IMR-90 (cell line): ENCODE data around the gene TRUB2. TPM values are rescaled to one million over a fixed set of nuclear protein-coding genes. Genes with fewer than 3 reads are reported as not detected.

Experiments
- ATAC-seq: fragments of 200-7000 bp; cut with Tn5 transposase; 2 replicates; pipeline ENCODE4 v1.9.1; 2020; ENCODE audit warnings: low read depth, mild to moderate bottlenecking, moderate library complexity
- BruUV-seq: library from RNA; stranded (reverse); fragments of 400-500 nt; replicated peaks from 2 replicates; lab custom pipeline; 2021; lab: Mats Ljungman, UMichigan
- CTCF ChIA-PET: fragments of 300-600 bp; formaldehyde crosslinking; extraction: SDS; loops from one replicate; lab custom pipeline; 2021; ENCODE audit warnings: antibody characterized with exemption; lab: Yijun Ruan, JAX
- POLR2A ChIA-PET: fragments of 300-600 bp; sonication (Branson Sonifier 250); formaldehyde crosslinking; loops from one replicate; lab custom pipeline; 2022; ENCODE audit warnings: antibody characterized with exemption; ENCODE audit not compliant: unreplicated experiment; lab: Charles Lee
- DNase-seq: peaks from one replicate; pipeline ENCODE4 v3.0.0; 2013
- H2AFZ ChIP-seq: replicated peaks from 2 replicates; pipeline ENCODE3; 2013; ENCODE audit warnings: low read length, mild to moderate bottlenecking; ENCODE audit not compliant: poor library complexity
- H2AK5ac ChIP-seq: 2 replicates; pipeline ENCODE4 v1.6.1; 2013; ENCODE audit warnings: low read depth, low read length, inconsistent platforms
- H2AK9ac ChIP-seq: replicated peaks from 2 replicates; pipeline ENCODE3; 2013; ENCODE audit warnings: mild to moderate bottlenecking, low read depth, low read length, moderate library complexity; ENCODE audit not compliant: poor library complexity
- H2BK120ac ChIP-seq: 2 replicates; pipeline ENCODE4 v1.6.1; 2013; ENCODE audit warnings: low read depth, low read length, inconsistent platforms
- H2BK15ac ChIP-seq: 3 replicates; pipeline ENCODE4 v1.6.1; 2013; ENCODE audit warnings: low read depth, low read length, inconsistent platforms
- H2BK20ac ChIP-seq: 2 replicates; pipeline ENCODE4 v1.6.1; 2013; ENCODE audit warnings: low read depth, mild to moderate bottlenecking, inconsistent platforms, low read length, moderate library complexity
- H2BK5ac ChIP-seq: 2 replicates; pipeline ENCODE4 v1.6.1; 2013; ENCODE audit warnings: mild to moderate bottlenecking, low read depth, low read length, inconsistent platforms; ENCODE audit not compliant: poor library complexity, severe bottlenecking
- H3K14ac ChIP-seq: replicated peaks from 2 replicates; pipeline ENCODE4 v1.6.1; 2013; ENCODE audit warnings: low read depth, low read length, inconsistent platforms
- H3K18ac ChIP-seq: 2 replicates; pipeline ENCODE4 v1.6.1; 2013; ENCODE audit warnings: low read depth, low read length, control low read depth
- H3K23ac ChIP-seq: 2 replicates; pipeline ENCODE4 v1.6.1; 2013; ENCODE audit warnings: low read depth, low read length, inconsistent platforms
- H3K27ac ChIP-seq: 2 replicates; pipeline ENCODE4 v1.5.1; 2013; ENCODE audit warnings: mild to moderate bottlenecking, control low read depth, low read length; ENCODE audit not compliant: insufficient read depth
- H3K27me3 ChIP-seq: 2 replicates; pipeline ENCODE4 v1.6.1; 2013; ENCODE audit warnings: low read length; ENCODE audit not compliant: control insufficient read depth, insufficient read depth
- H3K36me3 ChIP-seq: 2 replicates; pipeline ENCODE4 v1.6.1; 2013; ENCODE audit warnings: low read length, mixed read lengths; ENCODE audit not compliant: control insufficient read depth, insufficient read depth
- H3K4ac ChIP-seq: 2 replicates; pipeline ENCODE4 v1.6.1; 2013; ENCODE audit warnings: low read depth, low read length, inconsistent platforms
- H3K4me1 ChIP-seq: 2 replicates; pipeline ENCODE4 v1.6.1; 2013; ENCODE audit warnings: low read length, mixed read lengths; ENCODE audit not compliant: control insufficient read depth, insufficient read depth
- H3K4me2 ChIP-seq: 2 replicates; pipeline ENCODE4 v1.6.1; 2013; ENCODE audit warnings: low read depth, mild to moderate bottlenecking, control low read depth, low read length, moderate library complexity
- H3K4me3 ChIP-seq: 2 replicates; pipeline ENCODE4 v1.5.1; 2013; ENCODE audit warnings: low read depth, mild to moderate bottlenecking, control low read depth, low read length, moderate library complexity; ENCODE audit not compliant: insufficient read depth
- H3K56ac ChIP-seq: 2 replicates; pipeline ENCODE4 v1.6.1; 2013; ENCODE audit warnings: low read length, inconsistent platforms; ENCODE audit not compliant: insufficient read depth; ENCODE audit errors: extremely low read depth
- H3K79me1 ChIP-seq, 2 experiments: 2 replicates each; pipeline ENCODE4 v1.6.1; 2013; ENCODE audit warnings: low read length in 2 of 2, inconsistent platforms in 1 of 2, low read depth in 1 of 2
- H3K9ac ChIP-seq: 2 replicates; pipeline ENCODE4 v1.6.1; 2013; ENCODE audit warnings: low read depth, low read length, control low read depth
- H3K9me1 ChIP-seq: 2 replicates; pipeline ENCODE4 v1.6.1; 2013; ENCODE audit warnings: low read length, inconsistent platforms; ENCODE audit not compliant: insufficient read depth
- H3K9me3 ChIP-seq: 2 replicates; pipeline ENCODE4 v1.6.1; 2013; ENCODE audit warnings: low read length; ENCODE audit not compliant: control insufficient read depth, insufficient read depth
- H4K20me1 ChIP-seq: 2 replicates; pipeline ENCODE4 v1.6.1; 2013; ENCODE audit warnings: low read length, inconsistent platforms; ENCODE audit not compliant: insufficient read depth
- H4K5ac ChIP-seq: 2 replicates; pipeline ENCODE4 v1.6.1; 2013; ENCODE audit warnings: mild to moderate bottlenecking, low read depth, low read length, control low read depth
- H4K8ac ChIP-seq, 2 experiments: 2 replicates each; pipeline ENCODE4 v1.6.1; 2013; ENCODE audit warnings: low read depth in 2 of 2, low read length in 2 of 2, control low read depth in 1 of 2, inconsistent platforms in 1 of 2
- H4K91ac ChIP-seq: 2 replicates; pipeline ENCODE4 v1.6.1; 2013; ENCODE audit warnings: low read depth, low read length, inconsistent platforms; ENCODE audit not compliant: insufficient read depth
- CEBPB ChIP-seq: IDR thresholded peaks from 2 replicates; pipeline ENCODE4 v1.6.1; 2012; ENCODE audit warnings: low read depth, low read length, improper control_type of control experiment
- CHD1 ChIP-seq: IDR thresholded peaks from 2 replicates; pipeline ENCODE4 v1.6.1; 2012; ENCODE audit warnings: low read depth, low read length, improper control_type of control experiment
- FOS ChIP-seq: fragments of 150-350 bp; IDR thresholded peaks from 2 replicates; pipeline ENCODE4 v1.6.1; 2016; ENCODE audit warnings: low read depth, low read length
- MAFK ChIP-seq: IDR thresholded peaks from 2 replicates; pipeline ENCODE4 v1.6.1; 2012; ENCODE audit warnings: low read depth, low read length, improper control_type of control experiment
- MXI1 ChIP-seq: IDR thresholded peaks from 2 replicates; pipeline ENCODE4 v1.6.1; 2012; ENCODE audit warnings: low read depth, mild to moderate bottlenecking, low read length, moderate library complexity, borderline replicate concordance
- RCOR1 ChIP-seq: IDR thresholded peaks from 2 replicates; pipeline ENCODE4 v1.6.1; 2012; ENCODE audit warnings: mild to moderate bottlenecking, low read length, improper control_type of control experiment; ENCODE audit not compliant: insufficient replicate concordance
- RFX5 ChIP-seq: IDR thresholded peaks from 2 replicates; pipeline ENCODE4 v1.8.0; 2012; ENCODE audit warnings: low read depth, mild to moderate bottlenecking, low read length, moderate library complexity
- WGBS, 2 experiments: methylation state at CpG; one replicate each; pipeline versions ENCODE4 v1.1.5 to v1.1.7; 2013; ENCODE audit warnings: missing lambda C conversion rate in 2 of 2; ENCODE audit not compliant: insufficient read length in 1 of 2; ENCODE audit errors: extremely low coverage in 2 of 2; 5-methylcytosine and 5-hydroxymethylcytosine counted together
- dilution Hi-C: fragments of 300-500 bp; cut with HindIII; formaldehyde crosslinking; loops from one replicate; pipeline ENCODE4 v1.14.3; 2018; ENCODE audit warnings: low sequenced_read_pairs; ENCODE audit not compliant: unreplicated experiment
- in situ Hi-C: fragments of 300-500 bp; cut with MboI; formaldehyde crosslinking; loops from 3 replicates; pipeline ENCODE4 v1.14.3; 2019; ENCODE audit warnings: low sequenced_read_pairs, inconsistent platforms, mixed read lengths
- intact Hi-C: fragments of 100-400 bp; cut with micrococcal nuclease; formaldehyde crosslinking; loops from 2 replicates; pipeline ENCODE4 v1.10.0; 2022
- polyA plus RNA-seq, 3 experiments: library from polyadenylated mRNA; depleted of rRNA; stranded (reverse); fragments of >200 nt; gene quantifications; 2 replicates each; pipeline ENCODE4 v1.2.3, GENCODE V29; 2012; ENCODE audit warnings: low replicate concordance in 1 of 3
- total RNA-seq: library from RNA; depleted of rRNA; stranded (reverse); fragments of >200 nt; gene quantifications from 2 replicates; pipeline ENCODE4 v1.2.3, GENCODE V29; 2012
- TF ChIP-seq, protein P1 (sequence below): fragments of 150-350 bp; IDR thresholded peaks from 2 replicates; pipeline ENCODE4 v1.6.1; 2016; ENCODE audit warnings: low read depth, mild to moderate bottlenecking, low read length, moderate library complexity, borderline replicate concordance
- TF ChIP-seq, protein P2 (sequence below): fragments of 150-350 bp; IDR thresholded peaks from 2 replicates; pipeline ENCODE4 v1.6.1; 2017; ENCODE audit warnings: mild to moderate bottlenecking, antibody characterized with exemption, low read length, low read depth

TRUB2 gene
- total and polyA plus RNA-seq, 2 of the 4 experiments (the other 2 are of a cell fraction), result 18.0 to 21.3 TPM

DNA sequence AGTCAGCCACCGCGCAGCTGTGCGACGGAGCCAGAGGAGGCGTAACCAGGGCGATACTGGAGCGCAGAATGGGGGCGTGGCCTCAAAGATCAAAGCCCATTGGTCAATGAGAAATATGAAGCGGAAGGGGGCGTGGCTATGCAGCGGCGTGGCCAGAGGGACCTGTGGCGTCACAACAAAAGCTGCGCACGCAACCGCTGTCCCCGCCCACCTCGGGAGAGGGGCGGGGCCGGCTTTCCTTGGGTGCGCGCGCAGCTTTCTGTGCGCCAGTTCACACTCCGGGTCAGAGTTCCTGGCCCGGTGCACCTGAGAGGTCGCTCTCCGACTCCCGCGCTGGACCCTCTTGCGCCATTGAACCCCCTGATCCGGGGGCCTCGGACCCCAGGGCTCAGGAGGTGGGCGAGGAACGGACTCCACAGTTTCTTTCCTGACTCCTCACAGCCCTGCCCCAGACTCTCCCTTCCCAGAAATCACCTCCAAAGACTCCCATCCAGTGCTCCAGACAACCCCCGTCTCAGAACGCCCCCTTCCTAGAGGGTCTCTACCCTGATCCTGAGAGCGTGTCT lies 46.2 kb downstream of the TRUB2 start, which contains the start of gene SWI5:
SWI5 (plus strand) TSS at position 269 of the 566 bp plus-strand sequence.
- Histone ChIP-seq H2BK120ac (peak within 1 kb of the TSS; percentile 49; the same call in 1 of the 2 replicates), H3K56ac (peak within 1 kb of the TSS; percentile 72), H2BK20ac (no peak within 1 kb of the TSS), H3K4me1 (peaks cover 7% of the 10 kb centered on the region), H3K23ac (peak within 1 kb of the TSS; percentile 91), H3K9me1 (peaks cover 13% of the 10 kb centered on the region), H2AK5ac (peak within 1 kb of the TSS; percentile 76), H3K14ac (peak within 1 kb of the TSS; percentile 99), H3K27me3 (no peaks in the 10 kb centered on the region), H3K9me3 (no peaks in the 10 kb centered on the region), H3K4ac (peak within 1 kb of the TSS; percentile 97), H4K91ac (peak within 1 kb of the TSS; percentile 73), H3K79me1 (peaks cover 23 to 65% of the 10 kb centered on the region in 2 experiments), H4K20me1 (peaks cover 21% of the 10 kb centered on the region), H3K4me2 (peak within 1 kb of the TSS; percentile 97), H4K5ac (peak within 1 kb of the TSS; percentile 93), H4K8ac (peak within 1 kb of the TSS; percentile 48 to 89; a peak in 3 of 4 replicates), H3K36me3 (peaks cover 17% of the 10 kb centered on the region), H2BK15ac (peak within 1 kb of the TSS; percentile 33; the same call in 1 of the 3 replicates), H3K18ac (peak within 1 kb of the TSS; percentile 72), H3K27ac (peak within 1 kb of the TSS; percentile 91), H2AK9ac (peak within 1 kb of the TSS; percentile 99), H2BK5ac (peak within 1 kb of the TSS; percentile 89), H2AFZ (peak within 1 kb of the TSS; percentile 95), H3K4me3 (peak within 1 kb of the TSS; percentile 96), H3K9ac (peak within 1 kb of the TSS; percentile 94)
- POLR2A ChIA-PET, result interaction anchor here (0.8 kb wide), 1 partner anchor 95 kb away, joined by 4 read pairs; the partner anchor contains the start of gene URM1
- 1% methylated on average over 21 of the region's 38 CpGs; no CpG with 5 or more reads in 1 of the 2 experiments for WGBS, 2 experiments
- in situ Hi-C loops, result no loop called here
- dilution Hi-C loops, result no loop called here
- intact Hi-C loops, result no loop called here
- no TSS peak for BruUV-seq
- ATAC-seq (peak; percentile 90), DNase-seq (peak; percentile 99)
- CTCF ChIA-PET, result interaction anchor here (0.6 kb wide), 1 partner anchor 744 kb away, joined by 5 read pairs; no protein-coding TSS in a partner anchor
- no peak for TF ChIP-seq RCOR1
- TF ChIP-seq, protein P1, sequence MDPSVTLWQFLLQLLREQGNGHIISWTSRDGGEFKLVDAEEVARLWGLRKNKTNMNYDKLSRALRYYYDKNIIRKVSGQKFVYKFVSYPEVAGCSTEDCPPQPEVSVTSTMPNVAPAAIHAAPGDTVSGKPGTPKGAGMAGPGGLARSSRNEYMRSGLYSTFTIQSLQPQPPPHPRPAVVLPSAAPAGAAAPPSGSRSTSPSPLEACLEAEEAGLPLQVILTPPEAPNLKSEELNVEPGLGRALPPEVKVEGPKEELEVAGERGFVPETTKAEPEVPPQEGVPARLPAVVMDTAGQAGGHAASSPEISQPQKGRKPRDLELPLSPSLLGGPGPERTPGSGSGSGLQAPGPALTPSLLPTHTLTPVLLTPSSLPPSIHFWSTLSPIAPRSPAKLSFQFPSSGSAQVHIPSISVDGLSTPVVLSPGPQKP, result no peak
- TF ChIP-seq, protein P2, sequence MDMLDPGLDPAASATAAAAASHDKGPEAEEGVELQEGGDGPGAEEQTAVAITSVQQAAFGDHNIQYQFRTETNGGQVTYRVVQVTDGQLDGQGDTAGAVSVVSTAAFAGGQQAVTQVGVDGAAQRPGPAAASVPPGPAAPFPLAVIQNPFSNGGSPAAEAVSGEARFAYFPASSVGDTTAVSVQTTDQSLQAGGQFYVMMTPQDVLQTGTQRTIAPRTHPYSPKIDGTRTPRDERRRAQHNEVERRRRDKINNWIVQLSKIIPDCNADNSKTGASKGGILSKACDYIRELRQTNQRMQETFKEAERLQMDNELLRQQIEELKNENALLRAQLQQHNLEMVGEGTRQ, result peak; percentile 87
- no peak for TF ChIP-seq CHD1
- 0 out of 2 replicates have a peak, but pooled peaks have one; percentile 12 for TF ChIP-seq CEBPB
- TF ChIP-seq FOS, result no peak
- peak; percentile 11; the same call in 1 of the 2 replicates for TF ChIP-seq RFX5
- no peak for TF ChIP-seq MAFK
- TF ChIP-seq MXI1, result 0 out of 2 replicates have a peak, but pooled peaks have one; percentile 1
